Activated CD4-positive, alpha-beta T cell treated with anti-CD3 and anti-CD28 coated beads, Interleukin-2, amount 50 U/mL, for 1 hour (primary cell): ENCODE results near the gene IRS1.

Source experiments
- DNase-seq: peaks from one replicate; pipeline ENCODE4 v3.0.0-alpha.2; 2020

IRS1 gene

DNA sequence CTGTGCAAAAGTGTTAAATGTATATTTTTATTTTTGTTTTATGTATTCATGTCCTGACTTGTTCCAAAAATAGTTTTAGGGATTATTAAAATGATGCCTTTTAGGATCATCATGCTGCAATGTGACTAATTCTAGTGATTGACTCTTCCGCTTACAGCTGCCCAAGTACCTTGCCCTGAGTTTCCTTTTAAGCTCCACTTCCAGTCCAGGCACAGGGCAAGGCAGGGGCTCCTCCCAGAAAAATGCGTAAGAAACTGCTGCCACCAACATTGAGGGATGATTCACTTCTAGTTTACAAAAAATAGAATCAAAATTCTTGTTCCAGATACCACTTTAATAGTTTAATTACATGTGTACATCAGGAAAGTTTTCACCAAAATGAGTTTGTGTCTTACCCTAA is 116.4 kb downstream of the IRS1 start:
- no peak for DNase-seq
